HepG2 (cell line): Measurements from ENCODE around the gene WLS. TPM values are rescaled to one million over a fixed set of nuclear protein-coding genes. Genes with fewer than 3 reads are reported as not detected.

ENCODE experiments used
- ATAC-seq: fragments of 200-7000 bp; cut with Tn5 transposase; 3 replicates; pipeline ENCODE4 v1.9.1; 2020; ENCODE audit warnings: mild to moderate bottlenecking, moderate library complexity
- BruUV-seq: library from RNA; stranded (reverse); fragments of 400-500 nt; replicated peaks from 2 replicates; lab custom pipeline; 2021; lab: Mats Ljungman, UMichigan
- CTCF ChIA-PET: fragments of 300-600 bp; formaldehyde crosslinking; extraction: SDS; loops from one replicate; lab custom pipeline; 2021; ENCODE audit warnings: low total read pairs, inconsistent platforms, low intra/inter-chr PET ratio; lab: Yijun Ruan, JAX
- POLR2A ChIA-PET: fragments of 350-600 bp; sonication (Branson Sonifier 250); formaldehyde crosslinking; loops from one replicate; lab custom pipeline; 2020; ENCODE audit warnings: antibody characterized with exemption, inconsistent platforms; lab: Yijun Ruan, JAX
- DNase-seq: peaks from one replicate; pipeline ENCODE4 v3.0.0-alpha.2; 2015; ENCODE audit warnings: low spot score
- FAIRE-seq: peaks from 3 replicates; lab custom pipeline; 2011; peaks lifted over from hg19 to GRCh38; lab: Jason Lieb, UNC
- H2AFZ ChIP-seq: one replicate; pipeline ENCODE4 v1.6.1; 2011; ENCODE audit warnings: low read length, inconsistent platforms
- H3K27ac ChIP-seq: fragments of 300-600 bp; 3 replicates; pipeline ENCODE4 v1.8.0; 2011; ENCODE audit warnings: mixed run types, mild to moderate bottlenecking, mixed read lengths, low read length, inconsistent platforms; ENCODE audit not compliant: insufficient read depth; ENCODE audit errors: extremely low read length
- H3K27me3 ChIP-seq, 2 experiments: fragments of 200-600 bp in 1 of 2; 2 replicates in 1 of 2; 3 replicates in 1 of 2; pipeline versions ENCODE4 v1.6.0 to v1.8.0; 2011; ENCODE audit warnings: low read length in 2 of 2, mild to moderate bottlenecking in 2 of 2, moderate library complexity in 2 of 2, inconsistent platforms in 1 of 2; ENCODE audit not compliant: insufficient read depth in 2 of 2, control insufficient read depth in 1 of 2
- H3K36me3 ChIP-seq, 2 experiments: fragments of 200-600 bp in 1 of 2; replicated peaks in 1 of 2; 2 replicates in 1 of 2; 3 replicates in 1 of 2; pipeline versions ENCODE4 v1.5.1 to v1.8.0; 2011; ENCODE audit warnings: low read length in 2 of 2, inconsistent platforms in 1 of 2; ENCODE audit not compliant: insufficient read depth in 2 of 2, control insufficient read depth in 1 of 2
- H3K4me1 ChIP-seq: 2 replicates; pipeline ENCODE4 v1.5.1; 2012; ENCODE audit warnings: low read length, inconsistent platforms; ENCODE audit not compliant: insufficient read depth
- H3K4me2 ChIP-seq: 2 replicates; pipeline ENCODE4 v1.6.0; 2011; ENCODE audit warnings: low read depth, low read length, inconsistent platforms
- H3K4me3 ChIP-seq, 3 experiments: fragments of 200-600 bp in 1 of 3; sonication (generic), shearing (Covaris generic) in 1 of 3; replicated peaks in 1 of 3; 2 replicates each; pipeline ENCODE4 v1.5.1; 2011 to 2016; ENCODE audit warnings: low read length in 3 of 3, inconsistent platforms in 2 of 3, low read depth in 2 of 3, mild to moderate bottlenecking in 2 of 3, control low read depth in 1 of 3, mixed read lengths in 1 of 3; ENCODE audit not compliant: insufficient read depth in 1 of 3
- H3K79me2 ChIP-seq: one replicate; pipeline ENCODE4 v1.6.1; 2011; ENCODE audit warnings: low read length, inconsistent platforms; ENCODE audit not compliant: insufficient read depth
- H3K9ac ChIP-seq: 2 replicates; pipeline ENCODE4 v1.6.0; 2011; ENCODE audit warnings: mild to moderate bottlenecking, low read depth, low read length, inconsistent platforms; ENCODE audit not compliant: insufficient read depth
- H3K9me3 ChIP-seq: 2 replicates; pipeline ENCODE4 v1.5.1; 2012; ENCODE audit warnings: mild to moderate bottlenecking, low read length
- H4K20me1 ChIP-seq: 2 replicates; pipeline ENCODE4 v1.6.0; 2011; ENCODE audit warnings: inconsistent platforms, mild to moderate bottlenecking, low read length, moderate library complexity; ENCODE audit not compliant: insufficient read depth
- AGO2 ChIP-seq: fragments of 200-400 bp; formaldehyde crosslinking; optimal IDR thresholded peaks from 2 replicates; pipeline ENCODE3; 2017; ENCODE audit warnings: mild to moderate bottlenecking, low read depth, low read length, moderate library complexity
- CBX2 ChIP-seq, 2 experiments: fragments of 200-600 bp in 1 of 2; sonication (generic); formaldehyde crosslinking in 1 of 2; IDR thresholded peaks; 2 replicates each; pipeline versions ENCODE4 v1.7.0 to v1.8.1; 2018 to 2022; ENCODE audit warnings: low read depth in 2 of 2, low read length in 1 of 2, mild to moderate bottlenecking in 1 of 2, missing genetic modification reagents in 1 of 2
- HIVEP1 ChIP-seq: sonication (generic); formaldehyde crosslinking; IDR thresholded peaks from 2 replicates; pipeline ENCODE4 v1.4.0; 2020; ENCODE audit warnings: mild to moderate bottlenecking, missing genetic modification reagents
- MBNL3 ChIP-seq: fragments of 250-450 bp; sonication (Bioruptor Pico); conservative IDR thresholded peaks from 2 replicates; pipeline ENCODE4 v1.8.0; 2022; ENCODE audit warnings: mild to moderate bottlenecking, inconsistent platforms
- PLRG1 ChIP-seq: fragments of 450-650 bp; conservative IDR thresholded peaks from 2 replicates; pipeline ENCODE4 v1.6.1; 2016
- RAD21 ChIP-seq: fragments of 450-650 bp; formaldehyde crosslinking; IDR thresholded peaks from 2 replicates; pipeline ENCODE4 v1.5.0; 2020; ENCODE audit warnings: mild to moderate bottlenecking
- SP5 ChIP-seq: IDR thresholded peaks from 2 replicates; pipeline ENCODE4 v1.6.1; 2016; ENCODE audit warnings: low read depth, borderline replicate concordance
- THYN1 ChIP-seq: sonication (generic); formaldehyde crosslinking; IDR thresholded peaks from 2 replicates; pipeline ENCODE4 v1.8.1; 2023; ENCODE audit warnings: low read depth, mild to moderate bottlenecking, moderate library complexity, missing genetic modification reagents, borderline replicate concordance
- ZFP82 ChIP-seq: sonication (generic); formaldehyde crosslinking; IDR thresholded peaks from 2 replicates; pipeline ENCODE4 v1.5.1; 2020; ENCODE audit warnings: mild to moderate bottlenecking, missing genetic modification reagents, borderline replicate concordance
- ZNF569 ChIP-seq: sonication (generic); formaldehyde crosslinking; IDR thresholded peaks from 2 replicates; pipeline ENCODE4 v1.5.0; 2020; ENCODE audit warnings: mild to moderate bottlenecking, missing genetic modification reagents, moderate library complexity, borderline replicate concordance
- ZSCAN9 ChIP-seq: IDR thresholded peaks from 2 replicates; pipeline ENCODE4 v1.6.1; 2016; ENCODE audit warnings: borderline replicate concordance
- WGBS: methylation state at CpG from one replicate; pipeline ENCODE4 v1.1.6; 2017; ENCODE audit warnings: low lambda C conversion rate; 5-methylcytosine and 5-hydroxymethylcytosine counted together
- in situ Hi-C: cut with HindIII; loops from 2 replicates; pipeline ENCODE4 v1.10.0; 2017; ENCODE audit warnings: low pct_unique_long_range_greater_than_20kb; ENCODE audit not compliant: extremely low pct_ligation_motif_present
- intact Hi-C: fragments of 100-400 bp; cut with micrococcal nuclease; formaldehyde crosslinking; loops from one replicate; pipeline ENCODE4 v1.10.0; 2022; ENCODE audit not compliant: unreplicated experiment
- polyA plus RNA-seq, 8 experiments: library from polyadenylated mRNA; depleted of rRNA in 3 of 8; stranded (reverse) in 7 of 8; unstranded in 1 of 8; fragments of >200 nt; fragmentation: Illumina TruSeq in 4 of 8; extraction: Trizol in 4 of 8; gene quantifications; 2 replicates each; pipeline versions ENCODE4 v1.2.1 to v1.2.3, GENCODE V29; 2011 to 2016; ENCODE audit warnings: low read depth in 4 of 8, missing spikeins in 1 of 8, mixed read lengths in 1 of 8; ENCODE audit not compliant: insufficient read depth in 1 of 8
- total RNA-seq, 5 experiments: library from RNA; depleted of rRNA; stranded (reverse); fragments of >200 nt; fragmentation: Illumina TruSeq; extraction: Trizol; gene quantifications; 2 replicates each; pipeline ENCODE4 v1.2.3, GENCODE V29; 2016; ENCODE audit warnings: low read depth in 1 of 5
- TF ChIP-seq, protein P1 (sequence below): sonication (generic); formaldehyde crosslinking; IDR thresholded peaks from 2 replicates; pipeline ENCODE4 v1.4.0; 2020; ENCODE audit warnings: mild to moderate bottlenecking, low read depth, missing genetic modification reagents
- TF ChIP-seq, protein P2 (sequence below): sonication (generic); formaldehyde crosslinking; IDR thresholded peaks from 2 replicates; pipeline ENCODE4 v1.8.0; 2022; ENCODE audit warnings: low read depth, missing genetic modification reagents
- TF ChIP-seq, protein P3 (sequence below): sonication (generic); formaldehyde crosslinking; IDR thresholded peaks from 2 replicates; pipeline ENCODE4 v1.4.0; 2020; ENCODE audit warnings: missing genetic modification reagents
- TF ChIP-seq, protein P4 (sequence below): sonication (generic); formaldehyde crosslinking; conservative IDR thresholded peaks from 2 replicates; pipeline ENCODE4 v1.4.0; 2020; ENCODE audit warnings: missing genetic modification reagents
- TF ChIP-seq, protein P5 (sequence below): sonication (generic); formaldehyde crosslinking; IDR thresholded peaks from 2 replicates; pipeline ENCODE4 v1.5.0; 2020; ENCODE audit warnings: mild to moderate bottlenecking, missing genetic modification reagents

The WLS gene
- total and polyA plus RNA-seq, 2 of the 13 experiments (the other 11 are each of a cell fraction or from before 2014, with no cell fraction given), result not detected

DNA sequence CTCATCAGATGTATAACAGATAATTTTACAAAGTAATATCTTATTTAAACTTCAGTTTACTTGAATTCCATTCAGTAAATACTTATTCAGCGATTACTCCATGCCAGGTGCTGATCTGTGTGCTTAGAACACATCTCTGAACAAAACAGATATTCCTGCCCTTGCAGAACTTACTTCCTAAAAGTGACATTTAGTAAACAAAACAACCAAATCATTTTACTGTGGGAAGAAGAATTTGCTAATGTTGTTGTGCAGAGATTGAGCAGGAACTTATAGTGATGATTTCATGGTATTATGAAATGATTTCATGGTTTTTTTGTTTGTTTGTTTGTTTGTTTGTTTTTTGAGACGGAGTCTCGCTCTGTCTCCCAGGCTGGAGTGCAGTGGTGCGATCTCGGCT is 39.3 kb upstream of the WLS start:
- H3K4me3 ChIP-seq, result no peak overlapping the region
- no peak overlapping the region for H3K27ac ChIP-seq
- ATAC-seq (no peak), DNase-seq (no peak), FAIRE-seq (no peak)
- intact Hi-C loops (no loop called here), in situ Hi-C loops (no loop called here)
- H3K79me2 ChIP-seq, result no peaks in the 10 kb centered on the region
- H2AFZ ChIP-seq, result no peak overlapping the region
- ChIA-PET POLR2A (no interaction called here), CTCF (no interaction called here)
- H3K4me2 ChIP-seq, result no peak overlapping the region
- no peaks in the 10 kb centered on the region for H3K9me3 ChIP-seq
- no peaks in the 10 kb centered on the region for H3K36me3 ChIP-seq
- WGBS, result 54% methylated on average over 5 of the region's 5 CpGs
- BruUV-seq, result no TSS peak
- no peaks in the 10 kb centered on the region for H3K27me3 ChIP-seq
- H4K20me1 ChIP-seq, result no peaks in the 10 kb centered on the region
- no peak overlapping the region for H3K9ac ChIP-seq
- no peaks in the 10 kb centered on the region for H3K4me1 ChIP-seq
- TF ChIP-seq MBNL3 (CRISPR knock-in tag) (no peak), RAD21 (CRISPR knock-in tag) (no peak), ZSCAN9 (CRISPR knock-in tag) (no peak), THYN1 (CRISPR knock-in tag) (no peak), ZFP82 (no peak), HIVEP1 (CRISPR knock-in tag) (no peak), SP5 (CRISPR knock-in tag) (no peak), ZNF569 (CRISPR knock-in tag) (no peak), AGO2 (no peak), PLRG1 (no peak), CBX2 (IDR thresholded peaks at IDR 0.05; ENCODE audit: low read depth, low read length) (no peak), CBX2 (CRISPR knock-in tag; IDR thresholded peaks at IDR 0.05; ENCODE audit: low read depth) (no peak)
- TF ChIP-seq, protein P1, sequence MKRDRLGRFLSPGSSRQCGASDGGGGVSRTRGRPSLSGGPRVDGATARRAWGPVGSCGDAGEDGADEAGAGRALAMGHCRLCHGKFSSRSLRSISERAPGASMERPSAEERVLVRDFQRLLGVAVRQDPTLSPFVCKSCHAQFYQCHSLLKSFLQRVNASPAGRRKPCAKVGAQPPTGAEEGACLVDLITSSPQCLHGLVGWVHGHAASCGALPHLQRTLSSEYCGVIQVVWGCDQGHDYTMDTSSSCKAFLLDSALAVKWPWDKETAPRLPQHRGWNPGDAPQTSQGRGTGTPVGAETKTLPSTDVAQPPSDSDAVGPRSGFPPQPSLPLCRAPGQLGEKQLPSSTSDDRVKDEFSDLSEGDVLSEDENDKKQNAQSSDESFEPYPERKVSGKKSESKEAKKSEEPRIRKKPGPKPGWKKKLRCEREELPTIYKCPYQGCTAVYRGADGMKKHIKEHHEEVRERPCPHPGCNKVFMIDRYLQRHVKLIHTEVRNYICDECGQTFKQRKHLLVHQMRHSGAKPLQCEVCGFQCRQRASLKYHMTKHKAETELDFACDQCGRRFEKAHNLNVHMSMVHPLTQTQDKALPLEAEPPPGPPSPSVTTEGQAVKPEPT (CRISPR knock-in tag), result no peak
- TF ChIP-seq, protein P2, sequence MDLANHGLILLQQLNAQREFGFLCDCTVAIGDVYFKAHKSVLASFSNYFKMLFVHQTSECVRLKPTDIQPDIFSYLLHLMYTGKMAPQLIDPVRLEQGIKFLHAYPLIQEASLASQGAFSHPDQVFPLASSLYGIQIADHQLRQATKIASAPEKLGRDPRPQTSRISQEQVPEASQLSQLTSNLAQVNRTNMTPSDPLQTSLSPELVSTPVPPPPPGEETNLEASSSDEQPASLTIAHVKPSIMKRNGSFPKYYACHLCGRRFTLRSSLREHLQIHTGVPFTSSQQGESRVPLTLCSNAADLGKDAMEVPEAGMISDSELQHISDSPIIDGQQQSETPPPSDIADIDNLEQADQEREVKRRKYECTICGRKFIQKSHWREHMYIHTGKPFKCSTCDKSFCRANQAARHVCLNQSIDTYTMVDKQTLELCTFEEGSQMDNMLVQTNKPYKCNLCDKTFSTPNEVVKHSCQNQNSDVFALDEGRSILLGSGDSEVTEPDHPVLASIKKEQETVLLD, result no peak
- TF ChIP-seq, protein P3, sequence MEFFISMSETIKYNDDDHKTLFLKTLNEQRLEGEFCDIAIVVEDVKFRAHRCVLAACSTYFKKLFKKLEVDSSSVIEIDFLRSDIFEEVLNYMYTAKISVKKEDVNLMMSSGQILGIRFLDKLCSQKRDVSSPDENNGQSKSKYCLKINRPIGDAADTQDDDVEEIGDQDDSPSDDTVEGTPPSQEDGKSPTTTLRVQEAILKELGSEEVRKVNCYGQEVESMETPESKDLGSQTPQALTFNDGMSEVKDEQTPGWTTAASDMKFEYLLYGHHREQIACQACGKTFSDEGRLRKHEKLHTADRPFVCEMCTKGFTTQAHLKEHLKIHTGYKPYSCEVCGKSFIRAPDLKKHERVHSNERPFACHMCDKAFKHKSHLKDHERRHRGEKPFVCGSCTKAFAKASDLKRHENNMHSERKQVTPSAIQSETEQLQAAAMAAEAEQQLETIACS, result no peak
- TF ChIP-seq, protein P4, sequence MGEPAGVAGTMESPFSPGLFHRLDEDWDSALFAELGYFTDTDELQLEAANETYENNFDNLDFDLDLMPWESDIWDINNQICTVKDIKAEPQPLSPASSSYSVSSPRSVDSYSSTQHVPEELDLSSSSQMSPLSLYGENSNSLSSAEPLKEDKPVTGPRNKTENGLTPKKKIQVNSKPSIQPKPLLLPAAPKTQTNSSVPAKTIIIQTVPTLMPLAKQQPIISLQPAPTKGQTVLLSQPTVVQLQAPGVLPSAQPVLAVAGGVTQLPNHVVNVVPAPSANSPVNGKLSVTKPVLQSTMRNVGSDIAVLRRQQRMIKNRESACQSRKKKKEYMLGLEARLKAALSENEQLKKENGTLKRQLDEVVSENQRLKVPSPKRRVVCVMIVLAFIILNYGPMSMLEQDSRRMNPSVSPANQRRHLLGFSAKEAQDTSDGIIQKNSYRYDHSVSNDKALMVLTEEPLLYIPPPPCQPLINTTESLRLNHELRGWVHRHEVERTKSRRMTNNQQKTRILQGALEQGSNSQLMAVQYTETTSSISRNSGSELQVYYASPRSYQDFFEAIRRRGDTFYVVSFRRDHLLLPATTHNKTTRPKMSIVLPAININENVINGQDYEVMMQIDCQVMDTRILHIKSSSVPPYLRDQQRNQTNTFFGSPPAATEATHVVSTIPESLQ, result no peak
- TF ChIP-seq, protein P5, sequence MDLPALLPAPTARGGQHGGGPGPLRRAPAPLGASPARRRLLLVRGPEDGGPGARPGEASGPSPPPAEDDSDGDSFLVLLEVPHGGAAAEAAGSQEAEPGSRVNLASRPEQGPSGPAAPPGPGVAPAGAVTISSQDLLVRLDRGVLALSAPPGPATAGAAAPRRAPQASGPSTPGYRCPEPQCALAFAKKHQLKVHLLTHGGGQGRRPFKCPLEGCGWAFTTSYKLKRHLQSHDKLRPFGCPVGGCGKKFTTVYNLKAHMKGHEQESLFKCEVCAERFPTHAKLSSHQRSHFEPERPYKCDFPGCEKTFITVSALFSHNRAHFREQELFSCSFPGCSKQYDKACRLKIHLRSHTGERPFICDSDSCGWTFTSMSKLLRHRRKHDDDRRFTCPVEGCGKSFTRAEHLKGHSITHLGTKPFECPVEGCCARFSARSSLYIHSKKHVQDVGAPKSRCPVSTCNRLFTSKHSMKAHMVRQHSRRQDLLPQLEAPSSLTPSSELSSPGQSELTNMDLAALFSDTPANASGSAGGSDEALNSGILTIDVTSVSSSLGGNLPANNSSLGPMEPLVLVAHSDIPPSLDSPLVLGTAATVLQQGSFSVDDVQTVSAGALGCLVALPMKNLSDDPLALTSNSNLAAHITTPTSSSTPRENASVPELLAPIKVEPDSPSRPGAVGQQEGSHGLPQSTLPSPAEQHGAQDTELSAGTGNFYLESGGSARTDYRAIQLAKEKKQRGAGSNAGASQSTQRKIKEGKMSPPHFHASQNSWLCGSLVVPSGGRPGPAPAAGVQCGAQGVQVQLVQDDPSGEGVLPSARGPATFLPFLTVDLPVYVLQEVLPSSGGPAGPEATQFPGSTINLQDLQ (CRISPR knock-in tag), result no peak
